HFFc6 (cell line): Measurements from ENCODE around the gene IBTK. TPM values are rescaled to one million over a fixed set of nuclear protein-coding genes. Genes with fewer than 3 reads are reported as not detected.
"Not testable (repeated sequence)": the region's sequence is repeated elsewhere in the genome, so short reads cannot be mapped to it uniquely, and the experiment has no call there.

Source experiments
- DNase-seq: peaks from one replicate; pipeline ENCODE4 v3.0.0-alpha.2; 2018
- H3K27ac Mint-ChIP-seq: 2 replicates; pipeline ENCODE4 v1.8.0; 2020; ENCODE audit warnings: mild to moderate bottlenecking, mixed read lengths
- H3K27me3 Mint-ChIP-seq: 2 replicates; pipeline ENCODE4 v1.8.0; 2021; ENCODE audit warnings: mild to moderate bottlenecking, moderate library complexity, mixed read lengths; ENCODE audit not compliant: insufficient read depth
- H3K36me3 Mint-ChIP-seq: 2 replicates; pipeline ENCODE4 v1.8.0; 2021; ENCODE audit warnings: low read depth, mixed read lengths
- H3K4me1 Mint-ChIP-seq: 2 replicates; pipeline ENCODE4 v1.8.0; 2020; ENCODE audit warnings: low read depth, mixed read lengths
- H3K4me3 Mint-ChIP-seq: 2 replicates; pipeline ENCODE4 v1.8.0; 2020; ENCODE audit warnings: mild to moderate bottlenecking, moderate library complexity, mixed read lengths
- H3K9me3 Mint-ChIP-seq: 2 replicates; pipeline ENCODE4 v1.8.0; 2020; ENCODE audit warnings: mild to moderate bottlenecking, mixed read lengths
- CTCF ChIP-seq: fragments of 200-600 bp; sonication (generic); IDR thresholded peaks from 2 replicates; pipeline ENCODE4 v1.5.0; 2021; ENCODE audit warnings: antibody characterized with exemption, mild to moderate bottlenecking
- total RNA-seq, 6 experiments: library from RNA; stranded (reverse); fragmentation: NEBNext Ultra II Directional; extraction: Animal tissue kit (Norgen Biotek cat#: 25700); gene quantifications; 2 replicates in 1 of 6; 3 replicates in 5 of 6; pipeline ENCODE4 v1.2.3, GENCODE V29; 2021

IBTK gene
- total RNA-seq, 6 experiments from 2014 or later = 28.4 to 34.3 (median 32.1) TPM

- no peak overlapping the region for H3K27ac Mint-ChIP-seq
These were observed 87.1 kb downstream of the IBTK start for GRCh38 chr6:82160255-82160990.

GRCh38 chr6:82152786-82153185 is 94.8 kb downstream of the IBTK start:
- H3K36me3 Mint-ChIP-seq = peaks cover 43% of the 10 kb centered on the region
- not testable (repeated sequence) for H3K4me1 Mint-ChIP-seq, DNase-seq, H3K27me3 Mint-ChIP-seq, H3K4me3 Mint-ChIP-seq, H3K27ac Mint-ChIP-seq
- peaks cover 23% of the 10 kb centered on the region for H3K9me3 Mint-ChIP-seq

More at GRCh38 chr6:82160255-82160990, 87.1 kb downstream of the IBTK start:
- Mint-ChIP-seq H3K27me3 (no peaks in the 10 kb centered on the region; the same call in 1 of the 2 replicates), H3K4me1 (no peaks in the 10 kb centered on the region), H3K4me3 (no peak overlapping the region), H3K36me3 (peaks cover 20% of the 10 kb centered on the region), H3K9me3 (peaks cover 10% of the 10 kb centered on the region)
- DNase-seq = no peak
- no peak for TF ChIP-seq CTCF

DNA sequence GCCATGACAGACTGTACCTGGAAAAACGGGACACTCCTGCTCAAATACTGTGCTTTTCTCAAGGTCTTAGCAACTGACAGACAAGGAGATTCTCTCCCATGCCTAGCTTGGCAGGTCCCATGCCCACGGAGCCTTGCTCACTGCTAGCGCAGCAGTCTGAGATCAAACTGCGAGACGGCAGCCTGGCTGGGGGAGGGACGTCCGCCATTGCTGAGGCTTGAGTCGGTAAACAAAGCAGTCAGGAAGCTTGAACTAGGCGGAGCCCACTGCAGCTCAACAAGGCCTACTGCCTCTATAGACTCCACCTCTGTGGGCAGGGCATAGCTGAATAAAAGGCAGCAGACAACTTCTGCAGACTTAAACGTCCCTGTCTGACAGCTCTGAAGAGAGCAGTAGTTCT is 96.4 kb downstream of the IBTK start:
- H3K27ac Mint-ChIP-seq, DNase-seq, H3K4me1 Mint-ChIP-seq, H3K27me3 Mint-ChIP-seq, H3K4me3 Mint-ChIP-seq: not testable (repeated sequence)
- Mint-ChIP-seq H3K9me3 (peaks cover 13% of the 10 kb centered on the region), H3K36me3 (peaks cover 31% of the 10 kb centered on the region)

DNA sequence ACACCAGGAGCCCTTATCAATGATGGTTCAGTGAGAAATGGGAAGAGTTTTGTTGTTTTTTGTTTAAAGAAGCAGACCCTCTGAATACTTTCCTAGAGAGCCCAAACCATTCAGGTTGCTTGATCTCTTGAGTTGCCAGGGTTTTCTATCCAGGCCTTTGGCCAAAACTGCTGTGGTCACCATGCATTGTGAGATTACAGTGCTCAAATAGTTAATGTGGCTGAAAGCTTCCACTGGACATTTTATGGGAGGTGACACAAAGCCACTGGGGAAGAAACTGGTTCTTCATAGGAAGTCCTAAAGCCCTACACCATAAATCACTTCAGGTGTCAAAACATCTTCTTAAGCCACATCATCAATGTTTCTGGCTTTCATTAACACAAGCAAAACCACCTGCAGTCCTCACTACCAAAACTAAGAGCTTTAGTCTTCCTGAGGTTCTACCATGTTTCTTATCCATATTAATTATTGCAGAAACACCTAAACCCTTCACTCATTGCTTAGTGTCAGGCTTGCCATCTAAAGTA is 101.6 kb downstream of the IBTK start:
- Mint-ChIP-seq H3K36me3 (peaks cover 10% of the 10 kb centered on the region; the same call in 1 of the 2 replicates), H3K27me3 (no peaks in the 10 kb centered on the region), H3K27ac (peak overlapping the region; percentile 91), H3K4me3 (no peak overlapping the region), H3K9me3 (peaks cover under 1% of the 10 kb centered on the region; the same call in 1 of the 2 replicates), H3K4me1 (peaks cover 45% of the 10 kb centered on the region)
- no peak for DNase-seq
- no peak for TF ChIP-seq CTCF

DNA sequence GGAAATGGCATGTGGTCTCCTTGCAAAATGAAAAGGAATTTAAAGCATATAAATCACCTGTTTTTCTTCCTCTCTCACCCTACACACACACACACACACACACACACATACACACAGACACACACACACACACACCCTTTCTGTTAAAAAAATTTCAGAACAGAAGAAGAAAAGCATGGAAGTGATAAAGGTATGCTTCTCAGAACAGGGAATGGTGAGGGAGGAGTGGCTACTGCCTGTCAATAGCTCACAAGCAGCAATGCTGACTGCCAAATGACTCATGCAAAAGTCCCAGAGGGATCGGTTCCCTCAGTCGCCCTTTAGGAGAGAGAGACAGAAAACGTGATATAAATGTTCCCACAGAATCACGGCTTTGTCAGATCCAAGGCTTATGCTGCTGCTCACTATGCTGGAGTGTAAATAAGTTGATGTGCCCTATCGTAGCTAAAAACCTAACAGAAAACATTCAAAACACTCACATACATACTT is 102.6 kb downstream of the IBTK start:
- DNase-seq = peak; percentile 85
- Mint-ChIP-seq H3K4me1 (peaks cover 39% of the 10 kb centered on the region), H3K27me3 (no peaks in the 10 kb centered on the region), H3K27ac (peak overlapping the region; percentile 91), H3K4me3 (peak overlapping the region; percentile 82), H3K9me3 (peaks cover 4% of the 10 kb centered on the region; the same call in 1 of the 2 replicates), H3K36me3 (peaks cover 18% of the 10 kb centered on the region)
- TF ChIP-seq CTCF = no peak

GRCh38 chr6:82144007-82144851 is 103.3 kb downstream of the IBTK start:
- H3K36me3 Mint-ChIP-seq = peaks cover 18% of the 10 kb centered on the region
- DNase-seq = peak; percentile 98
- peaks cover 4% of the 10 kb centered on the region; the same call in 1 of the 2 replicates for H3K9me3 Mint-ChIP-seq
- H3K27ac Mint-ChIP-seq = peak overlapping the region; percentile 91
- TF ChIP-seq CTCF = no peak
- H3K27me3 Mint-ChIP-seq = no peaks in the 10 kb centered on the region
- H3K4me1 Mint-ChIP-seq = peaks cover 42% of the 10 kb centered on the region
- H3K4me3 Mint-ChIP-seq = peak overlapping the region; percentile 82
